Cardiac fibroblast (primary cell): ENCODE data around the gene NCKAP5.

Source experiments
- DNase-seq, 2 donors: peaks; one replicate each; pipeline versions ENCODE4 v3.0.0 to v3.0.0-alpha.2; 2010; ENCODE audit warnings: low read depth in 2 of 2
- H3K4me3 ChIP-seq, 2 donors: replicated peaks in 1 of 2; 1 replicate in 1 of 2; 2 replicates in 1 of 2; pipeline ENCODE4 v1.5.1; 2011; ENCODE audit warnings: low read depth in 2 of 2, low read length in 2 of 2, mild to moderate bottlenecking in 2 of 2, moderate library complexity in 1 of 2
- CTCF ChIP-seq: IDR thresholded peaks from one replicate; pipeline ENCODE4 v1.5.1; 2011; ENCODE audit warnings: low read depth, mild to moderate bottlenecking, low read length, inconsistent platforms

The NCKAP5 gene

GRCh38 chr2:132941296-132942020 is 626.8 kb downstream of the NCKAP5 start:
- H3K4me3 ChIP-seq, result no peak overlapping the region
- DNase-seq, result no peak
- no peak for TF ChIP-seq CTCF

DNA sequence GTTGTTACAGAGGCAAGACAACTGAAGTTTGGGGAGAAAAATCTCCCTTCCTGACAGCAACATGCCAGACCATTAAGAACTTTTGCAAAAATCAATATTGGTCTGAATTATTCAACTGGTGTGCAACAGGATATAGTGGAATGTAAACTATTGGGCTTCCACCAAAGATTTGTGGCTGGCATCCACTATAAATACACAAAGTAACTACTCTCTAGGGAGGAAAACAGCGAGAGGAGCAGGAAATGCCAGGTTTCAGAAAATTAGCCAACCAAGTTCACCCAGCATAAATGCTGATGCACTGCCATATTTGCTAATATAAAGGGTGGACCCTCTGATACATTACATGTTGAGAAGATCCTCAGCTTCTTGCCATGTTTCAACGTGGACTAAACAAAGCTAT is 630.6 kb downstream of the NCKAP5 start:
- TF ChIP-seq CTCF, result no peak
- H3K4me3 ChIP-seq, result no peak overlapping the region
- DNase-seq, result peak; percentile 5 to 51

- no peak for TF ChIP-seq CTCF
- no peak for DNase-seq
- no peak overlapping the region for H3K4me3 ChIP-seq
These were observed 631.5 kb downstream of the NCKAP5 start for GRCh38 chr2:132936791-132937190.

- H3K4me3 ChIP-seq, result no peak overlapping the region
- DNase-seq, result peak in 1 of 2 donors; percentile 27
- no peak for TF ChIP-seq CTCF
These were observed 632.0 kb downstream of the NCKAP5 start for GRCh38 chr2:132936261-132936660.

DNA sequence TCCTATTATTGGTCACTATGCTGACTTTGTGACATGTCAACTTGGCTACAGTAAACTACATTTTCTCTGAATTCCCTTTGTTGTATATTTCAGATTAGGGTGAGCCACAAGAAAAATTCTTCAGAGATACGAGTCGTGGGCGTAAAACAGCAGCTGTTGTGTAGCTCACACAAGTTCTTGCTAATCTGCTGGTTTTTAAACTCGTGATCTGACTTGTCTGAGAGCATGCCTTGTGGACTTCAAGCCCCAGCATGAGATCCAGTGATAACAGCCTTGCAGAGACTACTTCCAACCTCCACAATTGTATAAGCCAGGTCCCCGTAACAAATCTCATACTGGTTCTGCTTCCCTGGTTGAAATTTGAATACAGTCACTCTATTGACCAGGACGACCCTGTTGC is 638.5 kb downstream of the NCKAP5 start:
- peak in 1 of 2 donors; percentile 4 for DNase-seq
- no peak overlapping the region for H3K4me3 ChIP-seq
- no peak for TF ChIP-seq CTCF

DNA sequence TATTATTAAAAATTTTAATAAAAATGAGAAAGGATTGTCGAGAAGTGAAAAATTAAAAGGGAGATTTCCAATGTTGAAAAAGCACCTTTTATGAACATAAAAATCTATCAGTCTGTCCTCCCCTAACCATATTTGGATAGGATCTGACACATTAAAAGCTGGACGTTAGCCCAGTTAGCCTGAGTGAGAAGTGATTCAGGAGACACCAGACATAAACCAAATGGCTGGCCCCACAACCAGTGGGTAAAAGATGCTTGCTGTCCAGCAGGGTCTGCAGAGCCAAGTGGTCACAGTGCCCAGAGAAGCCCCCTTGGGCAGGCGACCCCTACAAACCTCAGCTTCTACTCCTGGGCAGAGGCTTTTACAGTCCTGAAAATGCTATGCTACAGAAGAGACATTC is 644.5 kb downstream of the NCKAP5 start:
- TF ChIP-seq CTCF, result no peak
- H3K4me3 ChIP-seq, result no peak overlapping the region
- DNase-seq, result peak; percentile 40 to 67
